ENCODE results near the gene LAMA3. TPM values are rescaled to one million over a fixed set of nuclear protein-coding genes. Genes with fewer than 3 reads are reported as not detected.

Gene LAMA3
- total and polyA plus RNA-seq, 2 of the 13 experiments (the other 11 are each of a cell fraction or from before 2014, with no cell fraction given): 0.45 to 2.2 TPM

- TF ChIP-seq ARID2 (CRISPR knock-in tag; IDR thresholded peaks at IDR 0.05; ENCODE audit: borderline replicate concordance) (no peak), SP140L (CRISPR knock-in tag; IDR thresholded peaks at IDR 0.05; ENCODE audit: borderline replicate concordance) (no peak)
Observed at GRCh38 chr18:23718731-23719130, 29.5 kb downstream of the LAMA3 start (continued).

- Histone ChIP-seq H3K4me3 (replicated peaks in 1 of 3; ENCODE audit: insufficient read depth in 1 of 3, low read depth in 2 of 3, low read length in 3 of 3) (no peak overlapping the region), H3K4me1 (ENCODE audit: insufficient read depth, low read length) (peaks cover 5% of the 10 kb centered on the region; the same call in 1 of the 2 replicates), H4K20me1 (ENCODE audit: insufficient read depth, low read length) (no peaks in the 10 kb centered on the region), H3K79me2 (ENCODE audit: insufficient read depth, low read length) (no peaks in the 10 kb centered on the region), H3K9ac (ENCODE audit: insufficient read depth, low read depth, low read length) (no peak overlapping the region), H3K36me3 (replicated peaks in 1 of 2; ENCODE audit: control insufficient read depth in 1 of 2, insufficient read depth in 2 of 2, low read length in 2 of 2) (no peaks in the 10 kb centered on the region), H3K4me2 (ENCODE audit: low read depth, low read length) (no peak overlapping the region), H3K27me3 (ENCODE audit: control insufficient read depth in 1 of 2, insufficient read depth in 2 of 2, low read length in 2 of 2) (no peaks in the 10 kb centered on the region), H2AFZ (ENCODE audit: low read length) (no peak overlapping the region), H3K27ac (ENCODE audit: extremely low read length, insufficient read depth, low read length) (no peak overlapping the region), H3K9me3 (ENCODE audit: low read length) (no peaks in the 10 kb centered on the region)
- peak; percentile 49 for DNase-seq (ENCODE audit: low spot score)
- FAIRE-seq: no peak
- ATAC-seq: no peak; the same call in 2 of the 3 replicates
- WGBS (ENCODE audit: low lambda C conversion rate): 0% methylated on average over 1 of the region's 1 CpG
- ChIA-PET POLR2A (no interaction called here), CTCF (ENCODE audit: low intra/inter-chr PET ratio, low total read pairs) (no interaction called here)
- BruUV-seq (replicated peaks): no TSS peak
- intact Hi-C loops (cut with micrococcal nuclease; ENCODE audit: unreplicated experiment): no loop called here
- in situ Hi-C loops (cut with HindIII; ENCODE audit: extremely low pct_ligation_motif_present, low pct_unique_long_range_greater_than_20kb): no loop called here
- TF ChIP-seq FOSL2 (CRISPR knock-in tag; IDR thresholded peaks at IDR 0.05) (peak; percentile 83), MTERF4 (CRISPR knock-in tag; IDR thresholded peaks at IDR 0.05) (no peak), TAF15 (IDR thresholded peaks at IDR 0.05; ENCODE audit: low read depth, low read length, poor library complexity, severe bottlenecking) (no peak), FOXA1 (IDR thresholded peaks at IDR 0.05) (no peak), FOXA1 (CRISPR knock-in tag; IDR thresholded peaks at IDR 0.05) (no peak), ZNF331 (CRISPR knock-in tag; IDR thresholded peaks at IDR 0.05) (no peak), KLF9 (CRISPR knock-in tag; IDR thresholded peaks at IDR 0.05; ENCODE audit: low read depth) (no peak), ZNF576 (CRISPR knock-in tag; IDR thresholded peaks at IDR 0.05) (no peak), ZNF75D (CRISPR knock-in tag; IDR thresholded peaks at IDR 0.05; ENCODE audit: borderline replicate concordance) (no peak), ATAD3A (CRISPR knock-in tag; IDR thresholded peaks at IDR 0.05) (no peak), ZNF598 (CRISPR knock-in tag; IDR thresholded peaks at IDR 0.05; ENCODE audit: borderline replicate concordance) (no peak), ZNF136 (CRISPR knock-in tag; IDR thresholded peaks at IDR 0.05; ENCODE audit: low read depth) (no peak), SETDB1 (CRISPR knock-in tag; IDR thresholded peaks at IDR 0.05; ENCODE audit: borderline replicate concordance) (no peak), NFE2L2 (IDR thresholded peaks at IDR 0.05; ENCODE audit: low read length) (peak; percentile 74), ATF3 (CRISPR knock-in tag; IDR thresholded peaks at IDR 0.05) (peak; percentile 65; the same call in 1 of the 2 replicates), MAFK (conservative IDR thresholded peaks at IDR 0.05 in 1 of 2, IDR thresholded peaks at IDR 0.05 in 1 of 2; ENCODE audit: low read length in 2 of 2) (peak; percentile 37 to 42; a peak in 2 of 4 replicates), CBX2 (IDR thresholded peaks at IDR 0.05; ENCODE audit: low read depth, low read length) (no peak), CBX2 (CRISPR knock-in tag; IDR thresholded peaks at IDR 0.05; ENCODE audit: low read depth) (no peak), TP53 (CRISPR knock-in tag; conservative IDR thresholded peaks at IDR 0.05) (no peak), TGIF2 (CRISPR knock-in tag; IDR thresholded peaks at IDR 0.05) (no peak), PBX3 (CRISPR knock-in tag; IDR thresholded peaks at IDR 0.05; ENCODE audit: borderline replicate concordance) (no peak)
Observed at GRCh38 chr18:23719634-23720201, 30.5 kb downstream of the LAMA3 start.
